IPS-11a (cell line): ENCODE results near the gene KCTD14.
"Not testable (repeated sequence)": the region's sequence is repeated elsewhere in the genome, so short reads cannot be mapped to it uniquely, and the experiment has no call there.

Experiments used
- H3K4me3 ChIP-seq: one replicate; pipeline ENCODE4 v1.5.1; 2013; ENCODE audit warnings: low read depth, low read length, control low read depth

Gene KCTD14

DNA sequence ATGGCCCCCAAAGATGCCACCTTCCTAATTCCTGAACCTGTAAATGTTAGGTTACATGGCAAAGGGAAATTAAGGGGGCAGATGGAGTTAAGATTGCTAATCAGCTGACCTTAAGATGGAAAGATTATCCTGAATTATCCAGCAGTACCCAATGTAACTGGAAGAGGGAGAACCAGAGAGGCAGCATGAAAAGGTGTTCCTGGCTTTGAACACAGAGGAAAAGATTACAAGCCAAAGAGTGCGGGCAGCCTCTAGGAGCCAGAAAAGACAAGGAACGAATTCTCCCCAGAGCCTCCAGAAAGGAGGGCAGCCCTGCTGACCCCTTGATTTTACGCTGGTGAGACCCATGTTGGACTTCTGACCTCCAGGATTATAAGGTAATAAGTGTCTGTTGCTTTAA, 25.5 kb upstream of the KCTD14 start:
- no peak overlapping the region for H3K4me3 ChIP-seq

DNA sequence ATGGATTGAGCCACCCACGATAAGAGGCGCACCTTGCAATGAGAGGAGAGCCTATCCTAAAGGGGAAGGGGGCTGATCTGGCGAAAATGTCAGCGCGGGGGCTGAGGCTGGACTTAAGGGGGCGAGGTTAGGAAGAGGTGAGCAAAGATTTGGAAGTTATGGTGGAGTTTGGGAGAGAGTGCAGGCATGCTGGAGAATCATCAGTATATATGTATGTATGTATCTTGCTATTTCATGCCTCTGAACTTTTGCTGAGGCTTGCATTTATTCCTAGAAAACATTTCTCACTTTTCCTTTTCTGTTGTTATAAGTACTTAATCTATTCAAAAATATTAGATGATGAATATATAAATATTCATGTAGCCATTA, 23.4 kb upstream of the KCTD14 start:
- no peak overlapping the region for H3K4me3 ChIP-seq

GRCh38 chr11:78045851-78046485, 22.9 kb upstream of the KCTD14 start:
- no peak overlapping the region for H3K4me3 ChIP-seq

GRCh38 chr11:78044706-78045105, 21.6 kb upstream of the KCTD14 start:
- no peak overlapping the region for H3K4me3 ChIP-seq

DNA sequence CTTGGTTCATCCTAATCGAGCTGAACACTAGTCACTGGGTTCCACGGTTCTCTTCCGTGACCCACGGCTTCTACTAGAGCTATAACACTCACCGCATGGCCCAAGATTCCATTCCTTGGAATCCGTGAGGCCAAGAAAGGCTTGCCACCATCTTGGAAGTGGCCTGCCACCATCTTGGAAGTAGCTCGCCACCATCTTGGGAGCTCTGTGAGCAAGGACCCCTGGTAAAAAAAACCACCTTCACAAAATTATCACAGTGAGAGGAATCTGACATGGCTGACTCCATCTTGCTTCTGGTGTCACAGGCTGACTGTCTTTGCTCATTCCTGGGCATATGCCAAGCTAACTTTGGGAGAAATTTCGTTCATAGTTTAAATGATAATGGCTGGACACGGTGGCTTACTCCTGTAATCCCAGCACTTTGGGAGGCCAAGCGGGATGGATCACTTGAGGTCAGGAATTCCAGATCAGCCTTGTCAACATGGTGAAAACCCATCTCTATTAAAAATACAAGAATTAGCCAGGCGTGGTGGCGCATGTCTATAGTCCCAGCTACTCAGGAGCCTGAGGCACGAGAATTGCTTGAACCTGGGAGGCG, 18.9 kb upstream of the KCTD14 start:
- H3K4me3 ChIP-seq: no peak overlapping the region

DNA sequence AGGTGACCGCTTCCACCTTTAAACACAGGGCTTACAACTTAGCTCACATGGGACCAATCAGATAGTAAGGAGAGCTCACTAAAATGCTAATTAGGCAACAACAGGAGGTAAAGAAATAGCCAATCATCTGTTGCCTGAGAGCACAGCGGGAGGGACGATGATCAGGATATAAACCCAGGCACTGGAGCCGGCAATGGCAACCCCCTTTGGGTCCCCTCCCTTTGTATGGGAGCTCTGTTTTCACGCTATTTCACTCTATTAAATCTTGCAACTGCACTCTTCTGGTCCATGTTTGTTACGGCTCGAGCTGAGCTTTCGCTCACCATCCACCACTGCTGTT, 18.3 kb upstream of the KCTD14 start:
- H3K4me3 ChIP-seq: not testable (repeated sequence)

- no peak overlapping the region for H3K4me3 ChIP-seq
Measured at GRCh38 chr11:78040691-78041379, 17.8 kb upstream of the KCTD14 start.

DNA sequence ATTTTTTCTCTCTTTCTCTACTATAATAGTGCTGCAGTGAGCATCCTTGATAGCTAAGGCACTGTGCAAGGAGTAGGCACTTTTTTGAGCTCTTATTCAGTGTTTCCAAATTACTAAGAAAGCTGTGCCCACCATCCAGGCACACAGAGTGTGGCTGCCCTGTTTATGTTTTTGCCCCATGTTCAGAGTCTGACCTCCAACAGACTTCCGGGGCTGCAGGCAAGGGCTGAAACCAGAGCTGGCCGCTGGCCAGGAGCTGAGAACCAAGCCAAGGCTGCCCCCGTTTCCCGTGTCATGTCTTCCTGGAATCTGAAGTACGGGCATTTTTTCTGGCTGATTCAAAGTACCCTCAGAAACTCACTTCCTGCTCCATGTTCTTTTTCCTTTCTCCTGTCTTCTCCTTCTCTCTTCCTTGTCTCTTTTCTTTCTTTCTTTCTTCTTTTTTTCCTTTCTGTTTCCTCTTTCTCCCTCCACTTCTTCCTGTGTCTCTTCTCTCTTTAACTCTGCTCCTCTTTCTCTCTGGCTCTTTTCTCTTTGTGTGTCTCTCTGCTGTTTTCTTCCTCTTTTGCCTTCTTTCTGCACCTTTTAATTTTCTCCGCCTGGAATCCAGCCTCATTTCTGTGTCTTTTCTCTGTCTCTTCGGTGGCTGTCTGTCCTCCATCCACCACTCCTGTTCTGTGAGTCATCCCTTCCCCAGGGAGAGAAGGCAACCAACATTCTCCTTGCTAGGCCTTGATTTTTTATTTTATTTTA, 17.0 kb upstream of the KCTD14 start:
- H3K4me3 ChIP-seq: no peak overlapping the region

GRCh38 chr11:78039391-78039918, 16.4 kb upstream of the KCTD14 start:
- H3K4me3 ChIP-seq: no peak overlapping the region

DNA sequence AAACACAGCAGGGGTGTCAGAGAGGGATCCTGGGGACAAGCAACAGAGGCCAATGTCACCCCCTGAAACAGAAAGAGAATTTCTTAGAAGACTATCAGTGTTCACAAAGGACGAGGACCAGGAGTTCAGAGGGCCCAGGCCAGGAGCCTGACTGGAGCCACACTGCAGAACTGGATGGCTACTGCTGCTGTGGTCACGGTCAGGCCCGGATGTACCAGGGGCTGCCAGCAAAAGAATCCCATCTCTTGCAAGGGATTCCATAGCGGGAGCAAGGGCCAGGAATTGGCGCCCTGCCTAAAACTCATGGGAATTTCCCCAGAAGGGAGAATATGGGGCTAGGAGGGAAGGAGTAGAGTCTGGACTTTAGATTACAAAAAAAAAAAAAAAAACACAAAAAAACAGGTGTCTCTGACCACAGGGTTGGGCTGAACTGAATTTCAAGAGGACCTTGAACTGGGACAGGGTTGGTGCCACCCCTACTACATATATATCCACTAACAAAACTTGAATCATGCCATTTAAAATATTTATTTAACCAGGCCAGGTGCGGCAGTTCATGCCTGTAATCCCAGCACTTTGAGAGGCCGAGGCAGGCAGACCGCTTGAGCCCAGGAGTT, 15.7 kb upstream of the KCTD14 start:
- H3K4me3 ChIP-seq: no peak overlapping the region

GRCh38 chr11:78037825-78038620, 14.9 kb upstream of the KCTD14 start:
- no peak overlapping the region for H3K4me3 ChIP-seq

DNA sequence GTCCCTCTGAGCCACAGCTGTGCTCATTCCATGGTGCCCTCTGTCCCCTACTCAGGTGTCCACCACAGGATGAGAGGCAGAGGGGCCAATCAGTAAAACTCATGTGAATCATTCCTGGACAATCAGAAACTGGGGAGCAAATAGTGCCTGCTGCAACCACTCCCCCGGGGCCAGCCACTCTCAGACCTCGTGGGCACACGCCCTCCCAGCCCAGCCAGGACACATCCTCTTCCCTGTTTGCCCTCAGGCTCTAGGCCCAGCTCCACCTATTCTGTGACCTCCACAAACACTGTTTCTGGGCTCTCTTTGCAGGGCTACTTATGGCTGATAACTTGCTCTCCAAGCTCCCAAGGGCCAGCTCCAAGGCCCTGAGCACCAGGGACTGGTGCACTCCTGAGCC, 14.0 kb upstream of the KCTD14 start:
- no peak overlapping the region for H3K4me3 ChIP-seq

- no peak overlapping the region for H3K4me3 ChIP-seq
Measured at GRCh38 chr11:78036313-78036712, 13.2 kb upstream of the KCTD14 start.

- H3K4me3 ChIP-seq: no peak overlapping the region
Measured at GRCh38 chr11:78034623-78035022, 11.5 kb upstream of the KCTD14 start.

- H3K4me3 ChIP-seq: no peak overlapping the region
Measured at GRCh38 chr11:78033040-78033439, 10.0 kb upstream of the KCTD14 start.

DNA sequence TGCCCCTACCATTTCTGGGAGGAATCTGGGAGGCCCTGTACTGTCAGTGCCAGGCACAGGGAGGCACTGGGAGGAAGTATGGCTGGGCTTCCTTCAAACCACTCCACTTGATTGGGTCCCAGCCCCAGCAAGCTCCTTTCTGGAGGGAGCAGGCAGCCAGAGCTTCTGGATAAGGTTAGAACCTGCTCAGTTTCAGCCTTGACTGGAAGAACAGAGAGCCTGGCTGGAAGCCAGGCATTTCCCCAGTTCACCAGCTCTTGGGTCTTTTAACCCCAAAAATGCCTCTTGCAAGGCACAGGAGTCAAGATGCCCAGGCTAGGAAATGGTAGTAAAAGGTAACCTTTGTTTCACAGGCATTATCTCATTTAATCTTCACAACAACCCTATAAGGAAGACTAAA, 9.0 kb upstream of the KCTD14 start:
- H3K4me3 ChIP-seq: no peak overlapping the region

DNA sequence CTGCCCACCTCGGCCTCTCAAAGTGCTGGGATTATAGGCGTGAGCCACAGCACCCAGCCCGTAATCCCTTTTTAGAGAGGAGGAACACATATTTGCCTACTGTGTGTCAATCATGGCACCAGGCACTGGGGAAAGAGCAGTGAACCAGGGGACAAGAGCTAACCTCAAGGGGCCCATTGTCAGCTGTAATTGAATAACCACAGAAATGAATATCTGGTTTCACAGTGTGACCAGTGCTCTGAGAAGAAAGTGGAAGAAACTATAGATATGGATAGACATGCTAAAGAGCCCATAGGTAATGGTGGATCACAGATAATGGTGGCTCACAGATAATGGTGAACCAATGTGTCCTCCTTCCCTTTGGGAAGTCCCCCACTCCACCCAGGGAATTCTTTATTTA, 8.6 kb upstream of the KCTD14 start:
- no peak overlapping the region for H3K4me3 ChIP-seq

DNA sequence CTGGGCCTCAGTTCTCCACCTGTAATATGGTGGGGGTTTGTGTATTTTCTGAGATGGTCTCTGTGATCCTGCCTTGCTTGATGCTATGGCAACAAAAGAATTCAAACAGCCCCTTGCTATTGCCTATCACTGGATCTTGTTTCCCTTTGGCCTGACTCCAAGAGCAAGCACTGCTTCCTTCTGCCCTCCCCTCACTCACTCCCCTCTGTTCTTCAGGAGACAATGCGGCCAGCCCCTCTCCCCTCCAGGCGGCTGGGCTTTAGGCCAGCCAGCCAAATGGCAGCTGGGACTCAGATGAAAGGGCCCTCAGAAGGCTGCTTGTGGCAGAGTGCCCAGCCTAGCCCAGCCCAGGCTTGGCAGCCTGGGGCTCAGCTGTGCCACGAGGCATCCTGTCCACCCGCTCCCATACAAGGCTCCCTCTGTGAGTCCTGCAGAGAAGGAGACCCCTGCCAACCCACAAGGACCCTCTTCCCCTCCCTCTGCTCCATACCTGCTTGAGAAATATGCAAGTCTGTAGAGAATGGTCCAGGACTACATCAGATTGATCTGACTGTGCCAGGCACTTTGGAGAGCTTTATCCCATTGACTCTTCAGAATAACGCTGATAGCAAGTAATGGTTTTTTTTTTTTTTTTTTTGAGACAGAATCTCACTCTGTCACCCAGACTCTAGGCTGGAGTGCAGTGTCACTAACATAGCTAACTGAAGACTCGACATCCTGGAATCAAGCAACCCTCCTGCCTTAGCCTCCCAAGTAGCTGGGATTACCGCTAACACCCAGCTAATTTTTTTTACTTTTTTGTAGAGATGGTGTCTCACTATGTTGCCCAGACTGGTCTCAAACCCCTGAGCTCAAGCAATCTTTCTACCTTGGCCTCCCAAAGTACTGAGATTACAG, 7.6 kb upstream of the KCTD14 start:
- no peak overlapping the region for H3K4me3 ChIP-seq

DNA sequence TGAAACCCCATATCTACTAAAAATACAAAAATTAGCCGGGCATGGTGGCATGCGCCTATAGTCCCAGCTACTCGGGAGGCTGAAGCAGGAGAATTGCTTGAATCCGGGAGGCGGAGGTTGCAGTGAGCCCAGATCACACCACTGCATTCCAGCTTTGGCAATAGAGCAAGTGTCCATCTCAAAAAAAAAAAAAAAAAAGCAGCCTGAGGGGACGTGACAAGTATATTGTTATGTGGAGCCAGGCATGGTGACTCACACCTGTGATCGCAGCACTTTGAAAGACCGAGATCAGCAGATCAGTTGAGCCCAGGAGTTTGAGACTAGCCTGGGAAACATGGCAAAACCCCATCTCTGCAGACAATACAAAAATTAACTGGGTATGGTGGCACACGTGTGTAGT, 5.3 kb upstream of the KCTD14 start:
- H3K4me3 ChIP-seq: not testable (repeated sequence)

DNA sequence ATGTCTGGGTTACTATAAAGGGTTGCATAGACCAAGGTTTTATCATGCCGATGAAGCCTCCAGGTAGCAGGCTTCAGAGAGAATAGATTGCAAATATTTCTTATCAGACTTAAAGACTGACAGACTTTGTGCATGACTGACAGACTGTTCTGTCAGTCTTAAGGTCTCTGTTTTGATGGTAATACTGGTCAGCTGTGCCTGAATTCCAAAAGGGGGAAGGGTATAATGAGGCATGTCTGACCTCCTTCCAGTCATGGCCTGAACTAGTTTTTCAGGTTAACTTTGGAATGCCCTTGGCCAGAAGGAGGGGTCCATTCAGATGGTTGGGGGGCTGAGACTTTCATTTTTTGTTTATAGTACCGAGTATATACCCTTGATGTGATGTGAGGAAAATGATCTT, 4.7 kb upstream of the KCTD14 start:
- no peak overlapping the region for H3K4me3 ChIP-seq
